Metanephros (tissue), 1 donor: Measurements from ENCODE around the gene SERPINB13. TPM values are rescaled to one million over a fixed set of nuclear protein-coding genes. Genes with fewer than 3 reads are reported as not detected.

ENCODE experiments used
- total RNA-seq: library from RNA; depleted of rRNA; stranded (reverse); fragments of >200 nt; gene quantifications from one replicate; pipeline ENCODE4 v1.2.3, GENCODE V29; 2014

SERPINB13 gene
- total RNA-seq, result not detected

DNA sequence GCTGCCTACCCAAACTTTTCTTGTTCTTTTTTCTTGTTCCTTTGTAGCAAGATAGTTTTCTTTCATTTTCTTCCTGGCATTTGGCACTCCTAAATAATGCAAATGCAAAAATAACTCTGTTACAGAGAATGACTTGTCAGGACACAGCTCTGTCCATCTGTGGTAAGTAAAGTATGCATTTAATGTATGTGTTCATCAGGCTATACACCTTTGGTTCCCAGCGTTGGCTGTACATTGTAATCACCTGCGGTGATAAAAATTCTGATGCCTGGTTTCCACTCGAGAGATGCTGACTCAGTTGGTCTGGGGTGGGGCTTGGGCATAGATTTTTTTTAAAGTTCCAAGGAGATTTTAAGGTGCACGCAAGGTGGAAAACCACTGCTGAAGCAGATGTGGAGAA lies at the start of gene SERPINB13:
SERPINB13 (plus strand) TSS at position 378 of the 400 bp plus-strand sequence. CDS start 1,325 bp downstream, outside the sequence.

GRCh38 chr18:63542069-63542468 lies 45.1 kb upstream of the SERPINB13 start, which contains the start of gene SERPINB12:
Gene SERPINB12 (plus strand): TSS chr18:63542369. CDS start chr18:63556160, 13,791 bp downstream.

GRCh38 chr18:63644142-63644541 lies 57.0 kb downstream of the SERPINB13 start, which contains the start of gene SERPINB4:
Gene SERPINB4 (minus strand): TSS chr18:63644256. CDS start chr18:63643577, 679 bp downstream.

Other genes starting within 250 kb of the SERPINB13 start
- gene KDSR, start 220.1 kb upstream of the SERPINB13 start, total RNA-seq, result 27.6 TPM
- gene VPS4B, start 164.9 kb upstream of the SERPINB13 start, total RNA-seq, result 35.9 TPM
- 0.29 TPM for gene SERPINB5, start 110.4 kb upstream of the SERPINB13 start, total RNA-seq
- not detected for gene SERPINB12, start 45.0 kb upstream of the SERPINB13 start, total RNA-seq
- not detected for gene SERPINB4, start 56.9 kb downstream of the SERPINB13 start, total RNA-seq
- not detected for gene SERPINB3, start 74.5 kb downstream of the SERPINB13 start, total RNA-seq
- not detected for gene SERPINB11, start 115.6 kb downstream of the SERPINB13 start, total RNA-seq
- gene SERPINB7, start 188.1 kb downstream of the SERPINB13 start, total RNA-seq, result 0.29 TPM